OCI-LY1 (cell line): Measurements from ENCODE around the gene SSR2.

Source experiments
- H2AFZ ChIP-seq: fragments of 200-600 bp; sonication (generic), shearing (Covaris generic); 2 replicates; pipeline ENCODE4 v1.6.0; 2014; ENCODE audit warnings: antibody characterized with exemption, mild to moderate bottlenecking, low read length
- H3F3A ChIP-seq: fragments of 200-600 bp; sonication (generic), shearing (Covaris generic); 2 replicates; pipeline ENCODE4 v1.6.0; 2014; ENCODE audit warnings: mild to moderate bottlenecking, antibody characterized with exemption, low read length, moderate library complexity; ENCODE audit not compliant: insufficient read depth
- H3K27ac ChIP-seq: fragments of 200-600 bp; sonication (generic); 2 replicates; pipeline ENCODE4 v1.5.1; 2014; ENCODE audit warnings: low read length, mixed run types, mild to moderate bottlenecking, low read depth; ENCODE audit not compliant: poor library complexity, severe bottlenecking
- H3K27me3 ChIP-seq: fragments of 200-600 bp; sonication (generic); 2 replicates; pipeline ENCODE4 v1.6.0; 2014; ENCODE audit warnings: antibody characterized with exemption, mild to moderate bottlenecking, low read length, moderate library complexity; ENCODE audit not compliant: insufficient read depth
- H3K36me3 ChIP-seq: fragments of 200-600 bp; sonication (generic); 2 replicates; pipeline ENCODE4 v1.6.1; 2014; ENCODE audit warnings: mild to moderate bottlenecking, antibody characterized with exemption, low read length, moderate library complexity, mixed read lengths; ENCODE audit not compliant: insufficient read depth
- H3K4me1 ChIP-seq: fragments of 200-600 bp; sonication (generic); 2 replicates; pipeline ENCODE4 v1.5.1; 2014; ENCODE audit warnings: mild to moderate bottlenecking, low read length, moderate library complexity; ENCODE audit not compliant: insufficient read depth, severe bottlenecking
- H3K4me2 ChIP-seq: fragments of 200-600 bp; sonication (generic), shearing (Covaris generic); 2 replicates; pipeline ENCODE4 v1.6.1; 2014; ENCODE audit warnings: low read length
- H3K4me3 ChIP-seq: fragments of 200-600 bp; sonication (generic); 2 replicates; pipeline ENCODE4 v1.5.1; 2014; ENCODE audit warnings: low read length, low read depth, mild to moderate bottlenecking, mixed read lengths; ENCODE audit not compliant: poor library complexity, severe bottlenecking
- H3K79me2 ChIP-seq: fragments of 200-600 bp; shearing (Covaris generic); 2 replicates; pipeline ENCODE4 v1.6.1; 2016; ENCODE audit warnings: mixed run types, low read length, mixed read lengths; ENCODE audit not compliant: insufficient read depth
- H3K9ac ChIP-seq: fragments of 200-600 bp; sonication (generic), shearing (Covaris generic); 2 replicates; pipeline ENCODE4 v1.6.1; 2014; ENCODE audit warnings: mild to moderate bottlenecking, low read length, mixed read lengths
- H3K9me2 ChIP-seq: fragments of 200-600 bp; sonication (generic), shearing (Covaris generic); 2 replicates; pipeline ENCODE4 v1.6.1; 2014; ENCODE audit warnings: low read depth, mild to moderate bottlenecking, low read length, mixed read lengths
- H3K9me3 ChIP-seq: fragments of 200-600 bp; shearing (Covaris generic); 2 replicates; pipeline ENCODE4 v1.6.1; 2014; ENCODE audit warnings: low read length, mixed read lengths
- H4K20me1 ChIP-seq: fragments of 200-600 bp; sonication (generic), shearing (Covaris generic); 2 replicates; pipeline ENCODE4 v1.6.0; 2016; ENCODE audit warnings: mild to moderate bottlenecking, low read length; ENCODE audit not compliant: insufficient read depth
- EZH2 ChIP-seq: fragments of 200-600 bp; sonication (generic), shearing (Covaris generic); IDR thresholded peaks from 2 replicates; pipeline ENCODE4 v1.8.0; 2017; ENCODE audit warnings: borderline replicate concordance, mixed run types, mild to moderate bottlenecking, antibody characterized with exemption, low read length, moderate library complexity, mixed read lengths
- TF ChIP-seq, protein P1 (sequence below): fragments of 200-600 bp; sonication (generic), shearing (Covaris generic); IDR thresholded peaks from 2 replicates; pipeline ENCODE4 v1.5.1; 2017; ENCODE audit warnings: mild to moderate bottlenecking, antibody characterized with exemption, low read length, moderate library complexity, mixed read lengths

The SSR2 gene

DNA sequence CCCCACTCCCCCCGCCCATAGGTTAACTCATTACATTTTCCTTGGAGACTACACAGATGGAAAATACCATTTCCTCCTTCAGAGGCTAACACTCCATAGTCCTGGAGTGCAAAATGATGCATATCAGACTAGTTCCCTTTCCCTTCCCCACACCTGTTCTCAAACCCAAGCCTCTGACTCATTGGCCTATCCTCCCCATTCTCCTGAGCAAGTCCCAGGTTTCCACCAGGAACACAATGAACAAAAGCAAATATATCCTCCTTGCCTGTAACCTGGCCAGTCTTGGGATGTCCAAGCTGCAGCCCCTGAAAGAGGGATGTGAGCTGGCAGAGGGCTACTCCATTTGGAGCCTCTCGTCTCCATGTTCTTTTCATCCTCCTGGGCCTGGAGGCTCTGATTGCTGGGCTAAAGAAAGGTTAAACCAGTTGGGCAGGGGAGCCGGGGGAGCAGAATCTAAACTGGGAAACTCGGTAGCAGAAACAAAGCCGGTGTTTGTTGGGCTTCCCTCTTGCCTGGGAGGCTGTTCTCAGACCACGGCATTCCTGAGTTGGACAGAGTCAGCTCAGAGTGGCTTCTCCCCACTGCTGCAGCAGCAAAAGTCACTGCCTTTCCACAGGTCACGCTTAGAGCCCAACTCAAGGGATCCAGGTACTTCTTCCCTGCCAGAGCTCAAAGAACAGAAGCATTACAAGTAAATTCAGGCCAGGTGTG is 13.9 kb downstream of the SSR2 start:
- H3K27ac ChIP-seq, result no peak overlapping the region
- no peaks in the 10 kb centered on the region for H3K9me3 ChIP-seq
- no peaks in the 10 kb centered on the region for H3K4me1 ChIP-seq
- H4K20me1 ChIP-seq, result no peaks in the 10 kb centered on the region
- no peaks in the 10 kb centered on the region for H3K79me2 ChIP-seq
- no peak overlapping the region for H3K9ac ChIP-seq
- TF ChIP-seq, protein P1, sequence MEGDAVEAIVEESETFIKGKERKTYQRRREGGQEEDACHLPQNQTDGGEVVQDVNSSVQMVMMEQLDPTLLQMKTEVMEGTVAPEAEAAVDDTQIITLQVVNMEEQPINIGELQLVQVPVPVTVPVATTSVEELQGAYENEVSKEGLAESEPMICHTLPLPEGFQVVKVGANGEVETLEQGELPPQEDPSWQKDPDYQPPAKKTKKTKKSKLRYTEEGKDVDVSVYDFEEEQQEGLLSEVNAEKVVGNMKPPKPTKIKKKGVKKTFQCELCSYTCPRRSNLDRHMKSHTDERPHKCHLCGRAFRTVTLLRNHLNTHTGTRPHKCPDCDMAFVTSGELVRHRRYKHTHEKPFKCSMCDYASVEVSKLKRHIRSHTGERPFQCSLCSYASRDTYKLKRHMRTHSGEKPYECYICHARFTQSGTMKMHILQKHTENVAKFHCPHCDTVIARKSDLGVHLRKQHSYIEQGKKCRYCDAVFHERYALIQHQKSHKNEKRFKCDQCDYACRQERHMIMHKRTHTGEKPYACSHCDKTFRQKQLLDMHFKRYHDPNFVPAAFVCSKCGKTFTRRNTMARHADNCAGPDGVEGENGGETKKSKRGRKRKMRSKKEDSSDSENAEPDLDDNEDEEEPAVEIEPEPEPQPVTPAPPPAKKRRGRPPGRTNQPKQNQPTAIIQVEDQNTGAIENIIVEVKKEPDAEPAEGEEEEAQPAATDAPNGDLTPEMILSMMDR, result no peak
- no peak for TF ChIP-seq EZH2
- H3K27me3 ChIP-seq, result peaks cover 5% of the 10 kb centered on the region; the same call in 1 of the 2 replicates
- no peak overlapping the region for H3K4me3 ChIP-seq
- H3K36me3 ChIP-seq, result peaks cover 33% of the 10 kb centered on the region
- no peak overlapping the region for H2AFZ ChIP-seq
- H3F3A ChIP-seq, result no peaks in the 10 kb centered on the region
- no peak overlapping the region for H3K4me2 ChIP-seq
- no peaks in the 10 kb centered on the region for H3K9me2 ChIP-seq

DNA sequence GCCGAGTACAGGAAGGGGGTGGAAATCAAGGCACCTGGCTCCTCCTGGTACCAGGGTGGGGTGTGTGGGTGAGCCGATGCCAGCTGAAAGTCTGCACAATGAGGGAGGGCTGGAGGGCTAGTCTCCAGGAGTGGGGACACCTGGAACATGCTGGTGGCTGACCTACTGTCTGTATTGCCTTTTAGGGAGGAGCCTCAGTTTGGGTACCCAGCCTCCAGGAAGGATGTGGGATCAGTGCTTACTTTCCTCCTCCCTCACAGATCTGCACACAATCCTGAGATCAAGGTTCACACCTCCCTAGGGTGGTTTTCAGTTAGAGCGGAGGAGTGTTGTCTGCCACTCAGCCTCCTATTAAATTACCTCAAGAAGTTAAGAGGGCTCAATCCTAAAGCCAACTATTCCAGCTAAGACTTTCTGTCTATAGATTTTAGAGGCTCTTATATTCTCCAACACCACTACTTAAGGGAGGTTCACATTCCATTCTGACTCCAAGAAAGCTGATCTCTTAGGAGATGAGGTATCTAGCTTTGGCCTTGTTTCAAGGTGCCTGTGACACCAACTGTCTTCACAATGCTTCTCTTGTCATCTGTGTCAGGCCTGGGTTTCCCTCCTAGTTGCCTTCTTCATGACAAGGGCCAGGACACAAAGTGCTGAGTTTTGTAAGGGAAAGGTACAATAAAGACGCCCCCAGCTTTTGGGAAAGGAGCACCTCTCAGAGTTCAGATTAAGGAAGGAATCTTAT is 15.7 kb downstream of the SSR2 start:
- Histone ChIP-seq H3K36me3 (peaks cover 16% of the 10 kb centered on the region), H3K79me2 (no peaks in the 10 kb centered on the region), H4K20me1 (no peaks in the 10 kb centered on the region), H3K4me3 (no peak overlapping the region), H3K9ac (no peak overlapping the region), H3K9me3 (no peaks in the 10 kb centered on the region), H2AFZ (no peak overlapping the region), H3K4me2 (no peak overlapping the region), H3K9me2 (no peaks in the 10 kb centered on the region), H3K27me3 (peaks cover 5% of the 10 kb centered on the region; the same call in 1 of the 2 replicates), H3K4me1 (no peaks in the 10 kb centered on the region), H3K27ac (no peak overlapping the region), H3F3A (no peaks in the 10 kb centered on the region)
- TF ChIP-seq, protein P1, result no peak
- no peak for TF ChIP-seq EZH2

DNA sequence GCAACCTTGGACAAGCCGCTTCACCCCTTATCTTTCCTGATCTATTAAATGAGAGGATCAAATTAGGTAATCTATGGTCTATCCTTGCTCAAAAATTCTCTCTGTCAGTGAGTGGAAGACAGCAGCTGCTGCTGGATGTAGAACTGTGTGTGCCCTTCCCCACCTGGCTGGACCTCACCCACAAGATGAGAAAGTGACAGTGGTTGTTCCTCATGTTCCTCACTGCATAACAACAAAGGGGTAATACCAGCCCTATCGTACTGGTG is 16.9 kb downstream of the SSR2 start:
- no peaks in the 10 kb centered on the region for H3F3A ChIP-seq
- no peaks in the 10 kb centered on the region for H3K4me1 ChIP-seq
- H3K9ac ChIP-seq, result no peak overlapping the region
- H3K9me3 ChIP-seq, result no peaks in the 10 kb centered on the region
- H3K79me2 ChIP-seq, result no peaks in the 10 kb centered on the region
- TF ChIP-seq, protein P1, result no peak
- TF ChIP-seq EZH2, result no peak
- H3K9me2 ChIP-seq, result no peaks in the 10 kb centered on the region
- H3K4me3 ChIP-seq, result no peak overlapping the region
- H3K27me3 ChIP-seq, result peaks cover 5% of the 10 kb centered on the region; the same call in 1 of the 2 replicates
- H3K4me2 ChIP-seq, result no peak overlapping the region
- no peaks in the 10 kb centered on the region for H4K20me1 ChIP-seq
- peaks cover 4% of the 10 kb centered on the region for H3K36me3 ChIP-seq
- no peak overlapping the region for H2AFZ ChIP-seq
- H3K27ac ChIP-seq, result no peak overlapping the region
